ENCODE measurements around the gene AGMO.

DNA sequence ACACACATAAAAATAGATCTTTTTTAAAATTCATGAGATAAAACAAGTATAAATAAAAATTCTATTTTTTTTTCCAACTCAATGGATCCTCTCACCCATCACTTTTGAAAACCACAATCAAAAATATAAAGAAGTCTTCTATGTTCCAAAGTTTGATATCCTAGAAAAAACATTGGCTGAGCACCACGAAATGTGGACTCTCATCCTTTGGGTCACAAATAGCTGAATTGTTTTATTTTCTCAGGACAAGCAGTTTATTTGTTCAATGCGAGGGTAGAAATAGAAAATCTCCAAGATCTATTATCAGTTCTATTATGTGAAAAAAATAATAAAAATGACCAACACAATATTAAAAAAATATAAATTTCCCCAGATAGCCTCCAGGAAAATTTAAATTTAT is 348.7 kb downstream of the AGMO start:
- TF ChIP-seq POLR2A (IDR thresholded peaks at IDR 0.05) (no peak), POLR2AphosphoS5 (IDR thresholded peaks at IDR 0.05; ENCODE audit: insufficient read depth in 1 of 2, low read depth in 1 of 2) (no peak)
- TF ChIP-seq, protein P1, sequence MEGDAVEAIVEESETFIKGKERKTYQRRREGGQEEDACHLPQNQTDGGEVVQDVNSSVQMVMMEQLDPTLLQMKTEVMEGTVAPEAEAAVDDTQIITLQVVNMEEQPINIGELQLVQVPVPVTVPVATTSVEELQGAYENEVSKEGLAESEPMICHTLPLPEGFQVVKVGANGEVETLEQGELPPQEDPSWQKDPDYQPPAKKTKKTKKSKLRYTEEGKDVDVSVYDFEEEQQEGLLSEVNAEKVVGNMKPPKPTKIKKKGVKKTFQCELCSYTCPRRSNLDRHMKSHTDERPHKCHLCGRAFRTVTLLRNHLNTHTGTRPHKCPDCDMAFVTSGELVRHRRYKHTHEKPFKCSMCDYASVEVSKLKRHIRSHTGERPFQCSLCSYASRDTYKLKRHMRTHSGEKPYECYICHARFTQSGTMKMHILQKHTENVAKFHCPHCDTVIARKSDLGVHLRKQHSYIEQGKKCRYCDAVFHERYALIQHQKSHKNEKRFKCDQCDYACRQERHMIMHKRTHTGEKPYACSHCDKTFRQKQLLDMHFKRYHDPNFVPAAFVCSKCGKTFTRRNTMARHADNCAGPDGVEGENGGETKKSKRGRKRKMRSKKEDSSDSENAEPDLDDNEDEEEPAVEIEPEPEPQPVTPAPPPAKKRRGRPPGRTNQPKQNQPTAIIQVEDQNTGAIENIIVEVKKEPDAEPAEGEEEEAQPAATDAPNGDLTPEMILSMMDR (IDR thresholded peaks at IDR 0.05), result no peak
